Stimulated activated CD8-positive, alpha-beta memory T cell treated with anti-CD3 and anti-CD28 coated beads, Interleukin-2, amount 100 ng/mL, for 1 hour (primary cell): ENCODE data around the gene MYMK.

ENCODE experiments used
- DNase-seq, 2 donors: peaks; one replicate each; pipeline ENCODE4 v3.0.0-alpha.2; 2020; ENCODE audit warnings: low read depth in 2 of 2

MYMK gene

DNA sequence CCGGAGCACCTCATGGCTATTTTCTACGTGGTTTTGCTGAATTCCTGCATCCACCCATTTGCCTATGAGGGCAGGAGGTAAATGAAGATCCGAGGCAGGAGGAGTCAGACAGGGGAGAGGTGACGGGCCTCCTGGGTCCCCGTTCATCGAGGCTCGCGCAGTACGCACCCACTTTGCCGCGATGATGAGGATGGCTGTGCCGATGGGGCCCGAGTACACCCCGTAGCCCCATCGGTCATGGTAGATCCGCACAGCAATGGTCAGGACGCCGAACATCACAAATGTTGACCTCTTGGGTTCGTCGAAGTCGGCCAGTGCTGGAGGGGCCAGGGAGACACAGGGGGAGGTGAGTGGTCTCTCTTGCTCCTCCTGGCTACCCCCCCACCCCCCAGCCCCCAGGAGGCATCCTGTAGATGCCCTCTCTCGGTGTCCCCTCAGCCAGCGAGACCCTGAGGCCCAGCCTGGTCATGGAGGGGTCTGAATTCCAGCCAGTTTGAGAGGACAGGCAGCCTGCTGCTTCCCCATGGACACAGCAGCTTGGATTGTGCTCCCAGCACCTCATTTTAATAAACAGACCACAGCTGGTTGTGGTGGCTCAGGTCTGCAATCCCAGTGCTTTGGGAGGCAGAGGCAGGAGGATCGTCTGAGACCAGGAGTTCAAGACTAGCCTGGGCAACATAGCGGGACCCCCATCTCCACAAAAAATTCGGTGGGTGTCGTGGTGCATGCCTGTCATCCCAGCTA is 5.9 kb downstream of the MYMK start:
- DNase-seq: no peak

DNA sequence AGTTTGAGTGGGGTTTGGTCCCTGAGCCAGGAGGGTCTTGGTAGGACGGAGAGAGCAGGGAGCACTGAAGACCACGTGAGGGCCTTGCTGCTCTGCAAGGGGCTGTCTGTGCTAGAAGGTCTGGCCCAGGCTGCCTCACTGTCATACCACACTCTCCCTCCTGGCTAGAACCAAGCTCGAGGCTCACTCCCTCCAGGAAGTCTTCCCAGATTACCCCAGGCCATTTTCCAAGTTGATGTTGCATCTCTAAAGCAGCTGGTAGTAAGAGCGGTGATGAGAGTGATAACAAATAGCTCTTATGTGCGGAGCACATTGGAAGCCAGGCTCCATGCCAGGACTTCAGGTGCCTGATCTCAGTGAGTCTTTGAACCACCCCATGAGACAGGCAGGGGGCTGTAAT is 6.6 kb downstream of the MYMK start:
- no peak for DNase-seq

DNA sequence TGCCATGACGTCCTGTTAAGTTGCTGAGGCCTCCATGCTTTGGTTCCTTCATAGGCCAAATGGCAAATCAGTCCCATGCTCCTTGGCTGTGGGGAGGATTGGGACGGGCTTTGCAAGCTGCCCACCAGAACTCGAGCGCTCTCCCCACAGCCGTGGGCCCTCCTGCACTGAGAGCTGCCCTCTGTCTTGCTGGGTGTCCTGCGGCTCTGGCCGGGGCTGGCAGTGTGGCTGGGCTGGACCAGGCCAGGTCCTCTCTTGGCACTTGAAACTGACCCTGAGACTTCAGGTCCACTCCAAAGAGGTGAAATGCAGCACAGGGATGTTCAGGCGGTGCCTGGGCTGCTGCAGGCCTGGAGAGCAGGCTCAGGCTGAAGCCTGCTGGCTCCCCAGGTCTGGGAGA is 7.0 kb downstream of the MYMK start:
- no peak for DNase-seq

DNA sequence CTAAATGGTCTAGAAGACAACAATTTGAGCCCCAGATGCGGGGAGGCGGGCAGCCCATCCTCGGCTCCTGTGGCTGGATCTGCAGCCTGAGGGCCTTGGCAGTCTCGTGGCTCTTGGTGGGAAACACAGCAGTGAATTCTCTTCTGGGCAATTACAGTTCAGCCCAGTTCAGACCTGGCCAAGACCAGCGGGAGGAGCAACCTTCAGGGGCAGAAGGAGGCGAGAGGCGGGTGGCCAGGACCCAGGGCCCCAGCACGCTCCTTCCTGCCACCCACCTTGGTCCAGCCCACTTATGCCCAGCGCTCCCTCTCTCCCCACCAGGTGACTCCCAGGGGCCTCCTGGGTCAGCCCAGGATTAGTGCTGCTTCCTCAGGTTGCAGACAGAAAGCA is 7.8 kb downstream of the MYMK start:
- no peak for DNase-seq

GRCh38 chr9:133516256-133516960 is 8.4 kb downstream of the MYMK start:
- no peak for DNase-seq

DNA sequence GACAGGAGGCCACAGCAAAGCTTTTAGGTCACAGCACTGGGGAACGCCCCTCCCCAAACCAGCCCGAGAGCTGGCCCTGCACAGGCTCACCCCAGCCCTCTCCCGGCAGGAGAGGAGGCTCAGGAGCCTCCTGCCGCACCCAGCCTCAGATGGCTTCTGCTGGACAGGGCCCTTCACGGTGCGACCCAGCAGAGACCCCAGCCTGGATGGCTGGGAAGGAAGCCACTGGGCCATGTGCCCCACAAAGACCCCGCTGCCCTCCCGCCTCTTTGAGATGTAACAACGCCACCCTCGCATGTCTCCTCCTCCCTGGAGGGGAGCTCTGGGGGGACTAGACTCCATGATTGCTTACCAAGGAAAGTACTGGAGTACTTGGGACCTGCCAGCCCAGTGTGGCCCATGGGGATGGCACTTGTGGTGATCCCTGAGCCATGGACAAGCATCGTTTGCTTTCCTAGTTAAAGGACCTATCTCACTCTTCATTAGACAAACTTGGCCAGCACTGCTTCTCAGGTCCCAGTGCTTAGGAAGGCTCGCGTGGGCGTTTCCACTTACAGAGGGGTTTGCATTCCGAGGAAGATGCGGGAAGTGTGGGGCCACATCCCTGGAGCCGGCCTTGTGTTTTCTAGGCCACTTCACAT is 9.0 kb downstream of the MYMK start:
- no peak for DNase-seq

- no peak for DNase-seq
Observed at GRCh38 chr9:133515240-133515610, 9.5 kb downstream of the MYMK start.

DNA sequence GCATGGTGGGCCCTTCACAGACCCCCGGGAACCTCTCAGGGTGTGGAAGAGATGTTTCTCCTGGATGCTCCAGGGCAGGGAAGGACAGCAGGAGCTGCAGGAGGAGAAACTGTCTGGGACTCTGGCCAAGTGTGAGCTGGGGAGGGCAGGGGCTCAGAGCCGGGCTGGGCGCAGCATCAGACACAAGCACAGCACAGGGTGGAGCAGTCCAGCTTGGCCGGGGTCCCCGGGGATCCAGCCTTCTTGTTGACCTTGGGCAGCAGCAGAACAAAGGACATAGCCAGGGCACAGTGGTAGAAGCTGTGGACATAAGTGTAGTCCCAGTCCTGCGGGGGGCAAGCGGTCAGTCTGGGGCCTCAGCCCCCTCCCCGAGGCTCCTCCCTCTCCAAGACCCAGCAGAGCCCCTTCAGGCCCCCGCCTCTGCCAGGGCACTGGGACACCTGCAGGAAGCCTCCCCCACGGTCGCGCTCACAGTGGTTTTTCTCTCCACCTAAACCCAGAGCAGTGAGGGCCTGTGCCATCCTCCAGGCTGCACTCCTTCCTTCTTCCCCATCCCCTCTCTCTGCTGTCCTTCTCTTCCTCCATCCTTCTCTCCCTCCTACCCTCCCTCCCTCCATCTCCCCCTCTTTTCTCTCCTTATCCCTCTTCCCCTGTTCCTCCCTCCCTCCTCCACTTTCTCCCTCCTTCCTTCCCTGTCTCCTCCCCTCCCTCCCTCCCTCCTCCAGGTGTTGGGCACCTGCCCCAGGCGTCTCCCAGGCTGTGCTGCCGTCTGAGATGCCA is 10.1 kb downstream of the MYMK start:
- no peak for DNase-seq

DNA sequence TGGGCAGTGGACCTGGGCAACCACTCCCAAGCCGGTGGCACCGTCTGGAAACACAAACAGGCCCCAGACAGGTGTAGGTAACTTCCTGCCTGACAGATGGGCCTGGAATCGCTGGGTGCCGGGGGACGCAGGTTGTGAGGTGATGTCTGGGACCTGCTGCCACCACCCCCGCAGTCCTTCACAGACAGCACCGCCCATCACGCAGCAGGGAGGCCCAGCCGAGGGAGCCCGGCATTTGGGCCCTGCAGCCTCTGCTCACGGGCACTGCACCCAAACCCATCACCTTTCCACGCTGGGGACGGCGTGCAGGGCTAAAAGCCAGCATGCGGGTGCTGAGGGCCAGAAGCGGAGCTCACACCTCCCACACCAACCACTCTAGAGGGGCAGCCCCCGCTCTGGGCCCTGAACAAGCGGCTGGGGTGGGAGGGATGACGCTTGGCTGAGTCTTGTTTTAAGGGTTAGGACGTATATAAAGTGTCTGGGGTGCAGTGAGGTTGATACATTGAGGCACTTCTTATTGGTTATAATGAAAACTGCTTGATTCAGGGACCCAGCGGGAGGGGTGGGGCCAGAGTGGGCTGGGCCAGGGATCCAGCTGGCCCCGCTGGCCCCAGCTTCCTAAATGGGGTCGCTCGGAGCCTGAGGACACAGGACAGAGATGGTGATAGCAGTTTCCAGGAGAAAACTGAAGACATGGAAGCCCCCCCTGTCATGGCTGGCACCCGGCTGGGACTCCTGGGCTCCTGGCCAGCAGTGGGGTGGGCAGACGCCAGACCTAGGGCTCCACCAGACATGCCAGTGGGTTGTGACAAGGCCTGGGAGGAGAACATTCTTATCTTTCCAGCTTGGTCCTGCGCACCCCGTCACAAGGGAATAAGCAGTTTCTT is 11.3 kb downstream of the MYMK start:
- no peak for DNase-seq

DNA sequence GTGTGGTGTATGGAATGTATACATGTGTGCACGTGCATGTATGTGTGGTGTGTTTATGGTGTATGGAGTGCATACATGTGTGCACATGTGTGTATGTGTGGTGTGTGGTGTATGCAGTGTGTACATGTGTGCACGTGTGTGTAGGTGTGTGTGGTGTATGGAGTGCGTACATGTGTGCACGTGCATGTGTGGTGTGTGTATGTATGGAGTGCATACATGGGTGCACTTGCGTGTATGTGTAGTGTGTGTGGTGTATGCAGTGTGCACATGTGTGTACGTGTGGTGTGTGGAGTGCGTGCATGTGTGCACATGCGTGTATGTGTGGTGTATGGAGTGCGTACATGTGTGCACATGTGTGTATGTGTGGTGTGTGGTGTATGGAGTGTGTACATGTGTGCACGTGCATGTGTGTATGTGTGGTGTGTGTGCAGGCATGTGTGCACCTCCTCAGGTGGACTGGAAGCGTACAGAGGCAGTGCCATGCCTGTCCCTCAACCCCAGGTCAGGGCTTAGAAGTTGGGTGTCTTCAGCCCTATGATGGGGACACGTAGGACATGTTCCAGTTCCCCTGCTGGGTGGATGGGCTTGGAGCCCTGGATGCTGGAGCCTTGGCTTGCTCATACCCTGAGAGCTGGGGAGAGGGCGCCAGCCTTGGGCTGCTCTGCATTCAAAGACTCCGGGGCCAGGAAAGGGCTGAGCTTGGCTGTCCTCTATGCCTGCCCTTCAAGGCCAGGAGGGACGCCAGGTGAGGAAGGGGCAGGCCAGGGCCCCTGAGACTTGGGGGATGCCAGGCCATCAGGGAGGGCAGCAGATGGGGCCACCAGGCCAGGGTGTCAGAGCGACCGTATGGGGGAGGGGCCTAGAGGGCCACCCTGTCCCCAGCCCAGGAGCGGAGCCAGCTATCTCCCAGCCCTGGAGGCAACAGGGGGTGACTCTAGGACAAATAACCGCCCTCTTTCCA is 12.2 kb downstream of the MYMK start:
- no peak for DNase-seq

- DNase-seq: no peak
Observed at GRCh38 chr9:133511607-133512006, 13.2 kb downstream of the MYMK start.

- no peak for DNase-seq
Observed at GRCh38 chr9:133510926-133511505, 13.7 kb downstream of the MYMK start.

GRCh38 chr9:133509179-133510083 is 15.3 kb downstream of the MYMK start:
- DNase-seq: no peak

- DNase-seq: no peak
Observed at GRCh38 chr9:133508046-133508445, 16.7 kb downstream of the MYMK start.

DNA sequence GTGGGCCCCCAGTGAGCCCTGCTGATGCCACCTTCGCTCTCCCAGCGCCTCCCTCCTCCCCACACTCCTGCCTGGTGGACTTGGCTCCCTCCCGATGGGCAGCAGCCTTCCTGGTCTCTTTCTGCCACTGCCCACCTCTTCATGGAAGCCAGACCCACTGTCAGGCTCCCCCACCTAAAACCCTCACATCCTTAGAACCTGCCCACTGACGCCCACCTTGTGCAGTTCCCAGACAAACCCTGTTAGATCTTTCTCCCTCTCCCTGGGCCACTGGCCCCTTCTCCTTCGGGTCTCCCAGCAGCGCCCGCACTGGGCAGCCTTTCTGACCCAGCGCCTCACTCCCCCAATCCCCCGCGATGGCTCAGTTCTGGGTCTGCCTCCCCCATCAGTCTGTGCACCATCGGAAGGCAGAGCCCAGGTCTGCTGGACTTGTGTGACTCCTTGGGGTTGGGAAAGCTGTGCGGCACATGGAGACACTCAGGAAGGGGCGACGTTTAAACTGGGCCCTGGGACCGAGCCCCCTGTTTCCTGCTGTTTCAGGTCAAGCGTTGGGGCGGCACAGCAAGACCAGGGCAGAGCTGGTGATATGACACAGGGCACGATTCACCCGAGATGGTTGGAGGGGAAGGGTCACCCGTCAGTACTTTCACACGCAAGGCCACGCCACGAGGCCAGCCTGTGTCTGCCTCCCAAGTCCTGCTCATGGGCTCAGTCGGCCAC is 17.4 kb downstream of the MYMK start:
- no peak for DNase-seq

- DNase-seq: no peak
Observed at GRCh38 chr9:133506653-133507038, 18.1 kb downstream of the MYMK start.

GRCh38 chr9:133505901-133506652 is 18.7 kb downstream of the MYMK start:
- DNase-seq: no peak
